Lung (tissue), 12 donors: ENCODE measurements around the gene PIAS1. TPM values are rescaled to one million over a fixed set of nuclear protein-coding genes. Genes with fewer than 3 reads are reported as not detected.

ENCODE experiments used
- ATAC-seq: fragments of 200-7000 bp; cut with Tn5 transposase; one replicate; pipeline ENCODE4 v1.9.1; 2020; ENCODE audit warnings: moderate number of reproducible peaks; ENCODE audit not compliant: insufficient read depth, low FRiP score
- DNase-seq, 3 donors: peaks; one replicate each; pipeline ENCODE4 v3.0.0-alpha.2; 2013 to 2017
- H3K27ac ChIP-seq, 2 donors: one replicate each; pipeline ENCODE4 v1.5.1; 2013; ENCODE audit warnings: mild to moderate bottlenecking in 2 of 2, moderate library complexity in 2 of 2, control low read depth in 1 of 2, inconsistent platforms in 1 of 2, low read depth in 1 of 2, low read length in 1 of 2
- H3K27me3 ChIP-seq, 3 donors: one replicate each; pipeline ENCODE4 v1.5.1; 2013; ENCODE audit warnings: low read length in 2 of 3; ENCODE audit not compliant: control insufficient read depth in 3 of 3, insufficient read depth in 3 of 3
- H3K36me3 ChIP-seq, 4 donors: one replicate each; pipeline ENCODE4 v1.5.1; 2013; ENCODE audit warnings: low read length in 4 of 4, mild to moderate bottlenecking in 1 of 4, moderate library complexity in 1 of 4; ENCODE audit not compliant: control insufficient read depth in 4 of 4, insufficient read depth in 4 of 4
- H3K4me1 ChIP-seq, 5 donors: one replicate each; pipeline ENCODE4 v1.5.1; 2013; ENCODE audit warnings: low read length in 5 of 5, mild to moderate bottlenecking in 2 of 5, moderate library complexity in 1 of 5; ENCODE audit not compliant: control insufficient read depth in 5 of 5, insufficient read depth in 5 of 5
- H3K4me3 ChIP-seq: one replicate; pipeline ENCODE4 v1.5.1; 2013; ENCODE audit warnings: mild to moderate bottlenecking, control low read depth, moderate library complexity
- H3K9ac ChIP-seq, 2 donors: one replicate each; pipeline ENCODE4 v1.5.1; 2013; ENCODE audit warnings: low read length in 2 of 2, control low read depth in 1 of 2; ENCODE audit not compliant: insufficient read depth in 1 of 2
- H3K9me3 ChIP-seq, 4 donors: one replicate each; pipeline ENCODE4 v1.5.1; 2013; ENCODE audit warnings: low read length in 3 of 4, mild to moderate bottlenecking in 1 of 4, moderate library complexity in 1 of 4; ENCODE audit not compliant: control insufficient read depth in 4 of 4, insufficient read depth in 3 of 4
- CTCF ChIP-seq: IDR thresholded peaks from 2 replicates; pipeline ENCODE4 v1.5.1; 2012; ENCODE audit warnings: mild to moderate bottlenecking; ENCODE audit errors: control extremely low read depth, extremely low read depth
- WGBS, 2 donors: extraction: QIAGEN DNeasy Blood & Tissue Kit; methylation state at CpG; one replicate each; pipeline ENCODE4 v1.1.7; 2013; 5-methylcytosine and 5-hydroxymethylcytosine counted together
- polyA plus RNA-seq, 2 donors: library from polyadenylated mRNA; stranded (reverse); fragments of 200-250 nt; gene quantifications; one replicate each; pipeline ENCODE4 v1.2.1, GENCODE V29; 2013
- total RNA-seq, 2 donors: library from RNA; depleted of rRNA in 1 of 2; stranded (reverse); fragments of >200 nt in 1 of 2; gene quantifications; one replicate each; pipeline ENCODE4 v1.2.1, GENCODE V29; 2014 to 2021
- donor health status: control.
- donor health status: control.
- donor health status: Bipolar disorder and iron deficiency.
- donor health status: healthy.
- donor health status: DM: yes; HTN: yes; CAD: no.

The PIAS1 gene
- total and polyA plus RNA-seq, 4 donors, result 14.6 to 157 (median 30.4) TPM

DNA sequence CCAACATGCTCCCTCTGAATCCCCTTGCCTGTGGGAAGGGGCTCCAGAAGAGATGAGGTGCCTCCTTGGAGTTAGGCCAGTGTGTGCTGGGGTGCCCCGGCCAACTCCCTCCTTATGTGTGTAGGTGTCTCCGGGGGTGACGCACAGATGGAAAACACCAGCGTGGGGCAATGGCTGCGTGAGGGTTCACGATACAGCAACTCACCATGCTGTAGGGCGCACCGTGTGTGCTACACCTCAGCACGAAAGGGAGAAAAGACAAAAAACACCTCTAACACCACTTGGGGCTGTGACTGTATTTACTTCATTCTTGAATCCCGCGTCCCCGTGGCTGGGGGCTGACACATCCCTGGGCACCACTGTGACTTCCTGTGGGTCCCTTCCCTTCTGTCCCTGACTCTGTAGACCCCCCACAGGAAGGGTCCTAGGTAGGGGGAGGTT is 152.6 kb downstream of the PIAS1 start:
- Histone ChIP-seq H3K4me1 (peaks cover 0 to 32% (median 12%) of the 10 kb centered on the region in 5 donors), H3K4me3 (no peak overlapping the region), H3K27me3 (no peaks in the 10 kb centered on the region), H3K9me3 (no peaks in the 10 kb centered on the region), H3K27ac (no peak overlapping the region), H3K9ac (no peak overlapping the region), H3K36me3 (peaks cover 0 to 5% (median 2%) of the 10 kb centered on the region in 4 donors)
- no peak for ATAC-seq
- WGBS, 2 donors, result 81 to 90% methylated on average over 12 of the region's 12 CpGs
- DNase-seq, result no peak
- no peak for TF ChIP-seq CTCF

DNA sequence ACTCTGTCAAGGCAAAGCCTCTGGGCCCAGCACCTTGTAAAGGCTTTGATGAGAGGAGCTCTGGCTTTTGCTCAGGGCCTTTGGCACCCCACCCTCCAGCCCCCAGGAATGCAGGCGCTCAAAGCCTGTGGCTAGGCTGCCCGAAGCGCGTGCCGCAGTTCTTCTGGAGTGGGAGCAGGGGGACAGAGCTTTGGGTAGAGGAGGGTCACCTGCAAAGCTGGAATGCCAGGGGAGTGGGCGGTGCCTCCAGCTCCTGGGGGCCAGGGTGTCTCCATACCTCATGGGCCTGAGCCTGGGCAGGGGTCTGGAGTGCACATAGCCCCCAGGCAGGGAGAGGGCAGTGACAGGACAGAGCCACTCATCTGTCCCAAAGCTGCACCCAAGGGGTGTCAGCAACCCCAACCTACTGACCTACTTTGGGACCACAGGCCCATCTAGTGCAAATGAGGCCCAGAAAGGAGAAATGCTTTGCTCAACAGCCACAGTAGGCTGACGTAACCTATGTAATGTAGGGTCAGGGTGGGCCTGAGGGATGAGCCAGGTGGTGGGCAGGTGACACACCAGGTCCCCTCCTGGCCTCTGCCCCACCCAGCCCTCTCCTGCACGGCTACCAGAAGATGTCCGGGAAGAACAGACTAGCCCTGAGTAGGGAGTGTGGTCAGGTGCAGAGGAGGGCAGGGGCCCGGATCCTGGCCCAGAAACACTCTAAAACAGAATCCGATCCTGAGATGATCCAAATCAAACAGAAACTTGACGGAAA is 153.2 kb downstream of the PIAS1 start:
- Histone ChIP-seq H3K27ac (no peak overlapping the region), H3K4me1 (peaks cover 0 to 32% (median 12%) of the 10 kb centered on the region in 5 donors), H3K36me3 (peaks cover 0 to 5% (median 2%) of the 10 kb centered on the region in 4 donors), H3K9ac (no peak overlapping the region), H3K27me3 (no peaks in the 10 kb centered on the region), H3K4me3 (no peak overlapping the region), H3K9me3 (no peaks in the 10 kb centered on the region)
- ATAC-seq (no peak), DNase-seq (no peak)
- no peak for TF ChIP-seq CTCF
- WGBS, 2 donors, result 81 to 86% methylated on average over 12 of the region's 12 CpGs

DNA sequence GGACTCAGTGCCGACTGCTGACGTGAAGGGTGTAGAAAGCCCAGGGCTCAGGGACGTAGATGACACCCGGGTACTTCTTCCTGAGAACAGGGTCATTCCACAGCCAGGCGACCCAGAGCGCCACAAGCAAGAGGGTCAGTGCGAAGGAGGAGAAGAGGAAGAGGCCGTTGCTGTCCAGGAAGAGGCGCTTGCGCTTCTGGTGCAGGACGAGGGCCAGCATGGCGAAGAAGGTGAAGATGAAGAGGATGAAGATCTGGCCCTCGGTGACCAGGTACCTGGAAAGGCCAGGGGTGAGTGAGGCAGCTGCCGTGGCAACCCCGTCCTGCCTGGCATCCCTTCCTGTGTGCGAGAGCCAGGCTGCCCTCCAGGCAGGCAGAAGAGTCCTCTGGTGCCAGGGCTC is 154.0 kb downstream of the PIAS1 start:
- peaks cover 0 to 5% (median 2%) of the 10 kb centered on the region in 4 donors for H3K36me3 ChIP-seq
- H3K4me1 ChIP-seq, result peaks cover 0 to 32% (median 12%) of the 10 kb centered on the region in 5 donors
- no peak for TF ChIP-seq CTCF
- 55 to 78% methylated on average over 16 of the region's 16 CpGs for WGBS, 2 donors
- H3K4me3 ChIP-seq, result no peak overlapping the region
- H3K9ac ChIP-seq, result no peak overlapping the region
- no peaks in the 10 kb centered on the region for H3K9me3 ChIP-seq
- H3K27me3 ChIP-seq, result no peaks in the 10 kb centered on the region
- H3K27ac ChIP-seq, result peak overlapping the region in 1 of 2 donors; percentile 23
- ATAC-seq (no peak), DNase-seq (no peak)
